HG03025 (cell line): ENCODE measurements around the gene SLC7A6.

ENCODE experiments used
- ATAC-seq: cut with Tn5 transposase; IDR thresholded peaks from one replicate; pipeline ENCODE4 v1.9.1; 2021; ENCODE audit warnings: mild to moderate bottlenecking, moderate library complexity; ENCODE audit not compliant: unreplicated experiment, low FRiP score

Gene SLC7A6

GRCh38 chr16:68338326-68339119, 74.2 kb downstream of the SLC7A6 start:
- no peak for ATAC-seq

- ATAC-seq = no peak
Measured at GRCh38 chr16:68339214-68339613, 74.9 kb downstream of the SLC7A6 start.

- ATAC-seq = no peak
Measured at GRCh38 chr16:68342620-68343019, 78.3 kb downstream of the SLC7A6 start.

- ATAC-seq = no peak
Measured at GRCh38 chr16:68343137-68343536, 78.8 kb downstream of the SLC7A6 start.

GRCh38 chr16:68344252-68344651, 79.9 kb downstream of the SLC7A6 start:
- ATAC-seq = no peak

GRCh38 chr16:68345351-68345810, 81.1 kb downstream of the SLC7A6 start:
- ATAC-seq = no peak

- no peak for ATAC-seq
Measured at GRCh38 chr16:68345958-68346635, 81.8 kb downstream of the SLC7A6 start.

GRCh38 chr16:68346892-68347480, 82.7 kb downstream of the SLC7A6 start:
- no peak for ATAC-seq

- ATAC-seq = no peak
Measured at GRCh38 chr16:68347605-68348004, 83.3 kb downstream of the SLC7A6 start.

- no peak for ATAC-seq
Measured at GRCh38 chr16:68348639-68349445, 84.5 kb downstream of the SLC7A6 start.

GRCh38 chr16:68349838-68350410, 85.6 kb downstream of the SLC7A6 start:
- no peak for ATAC-seq

GRCh38 chr16:68350813-68351350, 86.6 kb downstream of the SLC7A6 start:
- no peak for ATAC-seq
